Psoas muscle (tissue), 8 donors: ENCODE results near the gene PMIS2. TPM values are rescaled to one million over a fixed set of nuclear protein-coding genes. Genes with fewer than 3 reads are reported as not detected.

Source experiments
- ATAC-seq, 4 donors: fragments of 200-7000 bp; cut with Tn5 transposase; one replicate each; pipeline ENCODE4 v1.9.1; 2020; ENCODE audit warnings: moderate library complexity in 3 of 4, mild to moderate bottlenecking in 2 of 4
- DNase-seq, 2 donors: peaks; one replicate each; pipeline ENCODE4 v3.0.0-alpha.2; 2020
- H3K27ac ChIP-seq: fragments of 200-600 bp; one replicate; pipeline ENCODE4 v1.8.0; 2022
- H3K27me3 ChIP-seq, 3 donors: fragments of 200-600 bp in 1 of 3; one replicate each; pipeline versions ENCODE4 v1.6.1 to v1.8.0; 2013 to 2022; ENCODE audit warnings: low read length in 2 of 3, mild to moderate bottlenecking in 2 of 3, moderate library complexity in 1 of 3; ENCODE audit not compliant: insufficient read depth in 3 of 3
- H3K36me3 ChIP-seq, 2 donors: fragments of 200-600 bp in 1 of 2; one replicate each; pipeline versions ENCODE4 v1.6.1 to v1.8.0; 2013 to 2022; ENCODE audit warnings: low read depth in 1 of 2, mild to moderate bottlenecking in 1 of 2, moderate library complexity in 1 of 2; ENCODE audit not compliant: insufficient read depth in 1 of 2
- H3K4me1 ChIP-seq: fragments of 200-600 bp; one replicate; pipeline ENCODE4 v1.8.0; 2022
- H3K4me3 ChIP-seq: fragments of 200-600 bp; one replicate; pipeline ENCODE4 v1.8.0; 2022; ENCODE audit warnings: mild to moderate bottlenecking
- H3K9me3 ChIP-seq: fragments of 200-600 bp; one replicate; pipeline ENCODE4 v1.8.0; 2022
- CTCF ChIP-seq: fragments of 200-600 bp; IDR thresholded peaks from one replicate; pipeline ENCODE4 v1.8.0; 2022; ENCODE audit warnings: antibody characterized with exemption
- WGBS, 3 donors: extraction: QIAGEN DNeasy Blood & Tissue Kit; methylation state at CpG; one replicate each; pipeline versions ENCODE4 v1.1.6 to v1.1.7; 2013; 5-methylcytosine and 5-hydroxymethylcytosine counted together
- intact Hi-C, 2 donors: fragments of 100-400 bp; cut with DNase I; formaldehyde crosslinking; loops; one replicate each; pipeline versions ENCODE4 v1.11.0 to v1.14.2; 2022
- long read RNA-seq, 2 donors: library from polyadenylated mRNA; unstranded; transcript quantifications; one replicate each; pipeline ENCODE4 v2.0.0, GENCODE V29; 2021
- polyA plus RNA-seq, 3 donors: library from polyadenylated mRNA; stranded (reverse); fragments of 200-250 nt; gene quantifications; one replicate each; pipeline ENCODE4 v1.2.3, GENCODE V29; 2013
- total RNA-seq, 4 donors: library from RNA; stranded (reverse); fragmentation: NEBNext Ultra II Directional in 2 of 4; extraction: Animal tissue kit (Norgen Biotek cat#: 25700) in 2 of 4; gene quantifications; one replicate each; pipeline versions ENCODE4 v1.2.1 to v1.2.4, GENCODE V29; 2021 to 2023
- donor health status: healthy with polysubstance abuse.
- donor health status: DM: no; HTN: no; CAD: no; lungs with moderate emphysema.
- donor health status: Bipolar disorder and iron deficiency.
- donor health status: healthy.
- donor health status: DM: yes; HTN: yes; CAD: no.
- donor health status: DM: no; HTN: no; CAD: no.
- donor health status: DM: no; HTN: no; CAD: no.
- donor health status: DM: yes; HTN: yes; CAD: no.

Gene PMIS2
- total RNA-seq (not detected), polyA plus RNA-seq (not detected)
- long read RNA-seq, donor 1, result 0 reads
- long read RNA-seq, donor 2, result 0 reads

DNA sequence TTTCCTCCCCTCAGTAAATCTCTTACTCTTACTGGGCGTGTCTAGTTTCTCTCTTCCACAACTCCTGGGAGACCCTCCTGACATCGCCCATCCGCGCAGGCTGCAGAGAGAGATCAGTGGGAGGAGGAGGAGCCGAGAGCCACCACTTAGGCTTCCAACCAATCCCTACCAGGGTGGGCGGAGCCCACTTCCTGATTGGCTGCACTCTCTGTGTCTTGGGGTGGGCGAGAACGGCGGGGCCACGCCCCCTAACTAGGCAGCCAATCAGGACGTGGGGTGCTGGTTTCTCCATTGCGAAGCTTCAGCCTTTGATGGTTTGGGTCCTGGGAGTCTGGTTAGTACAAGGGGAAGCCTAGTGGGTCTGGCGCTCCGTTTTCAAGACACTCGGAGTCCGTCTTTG lies at the start of gene PMIS2:
PMIS2 (plus strand) TSS at position 326 of the 400 bp plus-strand sequence. CDS start 87 bp downstream, outside the sequence.
- no peaks in the 10 kb centered on the region for H3K9me3 ChIP-seq
- no peak for TF ChIP-seq CTCF
- intact Hi-C loops, result no loop called here
- H3K27me3 ChIP-seq, result peaks cover 0 to 12% (median 2%) of the 10 kb centered on the region in 3 donors
- no peak for DNase-seq
- no peaks in the 10 kb centered on the region for H3K4me1 ChIP-seq
- H3K4me3 ChIP-seq, result no peak within 1 kb of the TSS
- no peak within 1 kb of the TSS for H3K27ac ChIP-seq
- no peak for ATAC-seq
- WGBS, 3 donors, result 30 to 47% (median 43%) methylated on average over 15 to 16 of the region's 16 CpGs
- no peaks in the 10 kb centered on the region for H3K36me3 ChIP-seq

DNA sequence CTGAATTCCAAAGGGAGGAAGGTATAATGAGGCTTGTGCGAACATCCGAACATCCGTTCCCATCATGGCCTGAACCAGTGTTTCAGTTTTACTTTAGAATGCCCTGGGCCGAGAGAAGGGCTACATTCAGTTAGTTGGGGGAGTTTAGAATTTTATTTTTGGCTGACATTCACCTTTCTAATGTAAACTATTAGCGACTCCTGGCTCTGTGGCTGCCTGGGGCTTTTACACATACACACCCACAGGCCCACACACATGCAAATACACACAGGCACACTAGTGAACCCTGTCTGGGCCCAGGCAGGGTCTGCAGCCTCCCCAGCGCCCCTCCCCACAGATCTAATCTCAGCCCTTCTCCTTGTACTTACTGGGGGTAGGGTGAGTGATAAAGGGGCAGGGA lies 46.7 kb upstream of the PMIS2 start:
- Histone ChIP-seq H3K27me3 (peaks cover 0 to 3% (median 0%) of the 10 kb centered on the region in 3 donors), H3K4me1 (peaks cover 4% of the 10 kb centered on the region), H3K36me3 (no peaks in the 10 kb centered on the region), H3K4me3 (no peak overlapping the region), H3K9me3 (no peaks in the 10 kb centered on the region), H3K27ac (no peak overlapping the region)
- no peak for TF ChIP-seq CTCF
- DNase-seq (no peak), ATAC-seq (no peak)
- WGBS, 3 donors, result 76 to 85% (median 81%) methylated on average over 6 of the region's 6 CpGs
- intact Hi-C loops, result no loop called here

DNA sequence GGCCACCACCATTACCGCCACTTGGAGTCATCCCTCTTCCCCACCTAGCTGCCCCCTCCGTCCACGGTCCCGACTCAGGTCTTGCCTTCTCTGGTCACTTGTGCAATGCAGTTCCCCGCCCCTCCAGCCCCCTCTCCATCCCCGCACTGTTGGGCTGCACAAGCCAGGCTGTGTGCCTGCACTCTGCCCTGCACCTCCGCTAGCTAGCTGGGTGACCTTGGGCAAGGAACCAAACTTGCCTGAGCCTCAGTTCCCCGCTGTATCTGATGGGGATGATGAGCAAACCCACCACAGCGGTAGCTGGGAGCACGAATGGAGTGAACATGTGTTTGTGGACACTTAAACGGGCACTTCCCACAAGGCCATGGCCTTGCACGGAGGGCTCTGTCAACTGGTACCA lies 46.1 kb upstream of the PMIS2 start:
- Histone ChIP-seq H3K4me3 (no peak overlapping the region), H3K36me3 (no peaks in the 10 kb centered on the region), H3K27ac (no peak overlapping the region), H3K9me3 (no peaks in the 10 kb centered on the region), H3K27me3 (no peaks in the 10 kb centered on the region), H3K4me1 (peaks cover 9% of the 10 kb centered on the region)
- intact Hi-C loops, result loop anchor here in 1 of 2 donors (5.0 to 10.0 kb wide), 2 partner anchors 72 to 395 kb away; partner anchors contain the start of genes HAUS5 and LRFN3
- no peak for TF ChIP-seq CTCF
- ATAC-seq (no peak), DNase-seq (no peak)
- 90 to 93% (median 91%) methylated on average over 12 of the region's 12 CpGs for WGBS, 3 donors

GRCh38 chr19:35540356-35540927 lies 45.5 kb upstream of the PMIS2 start:
- Histone ChIP-seq H3K9me3 (no peaks in the 10 kb centered on the region), H3K36me3 (no peaks in the 10 kb centered on the region), H3K4me3 (no peak overlapping the region), H3K27me3 (no peaks in the 10 kb centered on the region), H3K27ac (no peak overlapping the region), H3K4me1 (peaks cover 9% of the 10 kb centered on the region)
- intact Hi-C loops, result loop anchor here in 1 of 2 donors (5.0 to 10.0 kb wide), 2 partner anchors 72 to 394 kb away; partner anchors contain the start of genes HAUS5 and LRFN3
- ATAC-seq, result no peak
- 72 to 83% (median 78%) methylated on average over 7 of the region's 7 CpGs for WGBS, 3 donors
- no peak for DNase-seq
- TF ChIP-seq CTCF, result no peak
